Keratinocyte (primary cell): ENCODE results near the gene FBRS. TPM values are rescaled to one million over a fixed set of nuclear protein-coding genes. Genes with fewer than 3 reads are reported as not detected.
A peak's percentile ranks its signal among the peaks of the same experiment; 100 is the strongest.

Experiments used
- DNase-seq: peaks from one replicate; pipeline ENCODE4 v3.0.0-alpha.2; 2011; ENCODE audit warnings: low read depth, missing footprints, low spot score
- FAIRE-seq: peaks from 2 replicates; lab custom pipeline; 2011; peaks lifted over from hg19 to GRCh38; lab: Jason Lieb, UNC
- H2AFZ ChIP-seq: 2 replicates; pipeline ENCODE4 v1.6.0; 2012; ENCODE audit warnings: low read length, control low read depth, inconsistent platforms; ENCODE audit not compliant: control insufficient read depth
- H3K27ac ChIP-seq: 2 replicates; pipeline ENCODE4 v1.5.1; 2011; ENCODE audit warnings: low read length; ENCODE audit not compliant: control insufficient read depth, insufficient read depth
- H3K27me3 ChIP-seq: 3 replicates; pipeline ENCODE4 v1.6.0; 2011; ENCODE audit warnings: low read length; ENCODE audit not compliant: control insufficient read depth, insufficient read depth; ENCODE audit errors: extremely low read depth
- H3K36me3 ChIP-seq, 2 experiments: 2 replicates in 1 of 2; 3 replicates in 1 of 2; pipeline ENCODE4 v1.5.1; 2011; ENCODE audit warnings: low read length in 2 of 2, mild to moderate bottlenecking in 1 of 2; ENCODE audit not compliant: control insufficient read depth in 2 of 2, insufficient read depth in 2 of 2; ENCODE audit errors: extremely low read depth in 1 of 2
- H3K4me1 ChIP-seq: 3 replicates; pipeline ENCODE4 v1.5.1; 2011; ENCODE audit warnings: low read length; ENCODE audit not compliant: control insufficient read depth, insufficient read depth; ENCODE audit errors: extremely low read depth
- H3K4me2 ChIP-seq: 3 replicates; pipeline ENCODE4 v1.6.0; 2011; ENCODE audit warnings: low read depth, low read length; ENCODE audit not compliant: control insufficient read depth, insufficient read depth; ENCODE audit errors: extremely low read depth
- H3K4me3 ChIP-seq, 3 experiments: fragments of 200-600 bp in 1 of 3; sonication (generic) in 1 of 3; 2 replicates in 2 of 3; 3 replicates in 1 of 3; pipeline ENCODE4 v1.5.1; 2011 to 2016; ENCODE audit warnings: low read length in 3 of 3, mild to moderate bottlenecking in 3 of 3, control low read depth in 2 of 3, inconsistent platforms in 1 of 3, low read depth in 1 of 3, mixed read lengths in 1 of 3, mixed run types in 1 of 3, moderate library complexity in 1 of 3; ENCODE audit not compliant: control insufficient read depth in 2 of 3, insufficient read depth in 2 of 3; ENCODE audit errors: extremely low read depth in 1 of 3
- H3K79me2 ChIP-seq: 2 replicates; pipeline ENCODE4 v1.6.0; 2012; ENCODE audit warnings: low read length; ENCODE audit not compliant: control insufficient read depth, insufficient read depth
- H3K9ac ChIP-seq: 3 replicates; pipeline ENCODE4 v1.6.0; 2011; ENCODE audit warnings: low read length; ENCODE audit not compliant: control insufficient read depth, insufficient read depth; ENCODE audit errors: extremely low read depth
- H3K9me1 ChIP-seq: 3 replicates; pipeline ENCODE4 v1.6.0; 2011; ENCODE audit warnings: low read length; ENCODE audit not compliant: control insufficient read depth, insufficient read depth; ENCODE audit errors: extremely low read depth
- H3K9me3 ChIP-seq: 2 replicates; pipeline ENCODE4 v1.5.1; 2012; ENCODE audit warnings: low read depth, low read length; ENCODE audit not compliant: control insufficient read depth
- H4K20me1 ChIP-seq: 3 replicates; pipeline ENCODE4 v1.6.0; 2011; ENCODE audit warnings: low read length; ENCODE audit not compliant: control insufficient read depth, insufficient read depth; ENCODE audit errors: extremely low read depth
- EZH2 ChIP-seq: IDR thresholded peaks from one replicate; pipeline ENCODE4 v1.6.1; 2012; ENCODE audit warnings: inconsistent platforms, mild to moderate bottlenecking, low read length, moderate library complexity
- dilution Hi-C: fragments of 300-500 bp; cut with MboI; formaldehyde crosslinking; loops from one replicate; pipeline ENCODE4 v1.7.0; 2020; ENCODE audit warnings: low sequenced_read_pairs; ENCODE audit not compliant: extremely low pct_ligation_motif_present
- polyA plus RNA-seq, 5 experiments: library from polyadenylated mRNA; depleted of rRNA in 3 of 5; stranded (reverse) in 3 of 5; stranded (forward) in 1 of 5; unstranded in 1 of 5; fragments of >200 nt; gene quantifications; 1 replicate in 1 of 5; 2 replicates in 3 of 5; 3 replicates in 1 of 5; pipeline versions ENCODE4 v1.2.1 to v1.2.3, GENCODE V29; 2011 to 2012; ENCODE audit warnings: missing spikeins in 2 of 5, low read depth in 1 of 5, low replicate concordance in 1 of 5
- TF ChIP-seq, protein P1 (sequence below), 3 experiments: IDR thresholded peaks in 1 of 3; conservative IDR thresholded peaks in 1 of 3; optimal IDR thresholded peaks in 1 of 3; 2 replicates in 2 of 3; 3 replicates in 1 of 3; pipeline versions ENCODE3 to v1.5.1; 2011; ENCODE audit warnings: low read length in 3 of 3, mild to moderate bottlenecking in 3 of 3, moderate library complexity in 2 of 3, control low read depth in 1 of 3, inconsistent platforms in 1 of 3; ENCODE audit not compliant: insufficient read depth in 2 of 3; ENCODE audit errors: extremely low read depth in 1 of 3

FBRS gene
- polyA plus RNA-seq, 1 donor (not counting 4 experiments of a cell fraction or from before 2014, with no cell fraction given): 5.1 TPM

DNA sequence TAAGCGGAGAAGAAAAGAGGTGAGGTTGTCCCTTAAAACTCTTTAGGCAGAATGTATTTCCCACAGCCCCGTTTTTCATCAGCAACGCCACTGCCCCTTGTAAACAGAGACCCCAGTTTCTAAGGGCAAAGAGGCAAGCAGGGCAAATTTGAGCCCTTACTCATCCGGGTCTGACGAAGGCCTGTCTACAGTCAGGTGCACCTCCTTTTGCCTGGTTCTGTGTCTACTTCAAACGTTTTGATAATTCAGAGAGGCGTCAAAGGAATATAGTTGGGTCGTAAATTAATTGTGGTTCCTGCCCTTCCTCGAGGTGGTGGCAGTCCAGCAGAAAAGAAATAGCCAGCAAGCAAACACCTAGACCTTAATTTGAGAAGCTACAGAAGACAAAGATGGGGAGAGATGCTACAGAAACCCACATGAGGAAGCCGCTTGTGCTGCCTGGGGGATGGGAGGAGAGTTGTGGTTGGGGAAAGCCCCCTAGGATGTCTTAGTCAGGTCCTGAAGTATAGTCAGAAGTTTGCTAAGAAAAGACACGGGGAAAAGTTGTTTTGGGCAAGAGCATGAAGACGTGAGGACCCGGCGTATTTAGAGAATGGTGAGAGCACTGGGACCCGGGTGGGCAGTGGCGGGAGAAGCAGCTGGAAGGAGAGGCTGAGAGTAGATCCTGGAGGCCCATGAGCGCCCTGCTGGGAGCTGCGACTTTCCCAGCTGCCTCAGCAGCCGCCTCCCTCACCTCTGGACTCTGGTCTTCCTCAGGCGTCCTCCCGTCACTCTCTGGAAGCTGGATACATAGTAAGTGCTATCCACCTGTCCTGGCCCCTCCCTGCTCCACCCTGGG lies 2.4 kb downstream of the FBRS start:
- DNase-seq: no peak

DNA sequence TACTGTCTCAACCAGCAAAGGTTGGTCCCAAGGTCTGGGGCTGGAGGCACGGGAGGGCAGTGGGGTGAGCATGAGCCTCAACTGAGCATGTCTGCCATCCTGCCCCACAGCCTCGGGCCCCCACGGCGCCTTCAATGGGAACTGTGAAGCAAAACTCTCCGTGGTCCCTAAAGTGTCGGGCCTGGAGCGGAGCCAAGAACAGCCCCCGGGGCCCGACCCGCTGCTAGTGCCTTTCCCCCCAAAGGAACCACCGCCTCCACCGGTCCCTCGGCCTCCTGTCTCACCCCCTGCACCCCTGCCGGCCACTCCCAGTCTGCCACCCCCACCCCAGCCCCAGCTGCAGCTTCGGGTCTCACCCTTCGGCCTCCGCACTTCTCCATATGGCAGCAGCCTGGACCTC lies 4.2 kb downstream of the FBRS start:
- no peak overlapping the region for H3K9ac ChIP-seq
- TF ChIP-seq, protein P1, sequence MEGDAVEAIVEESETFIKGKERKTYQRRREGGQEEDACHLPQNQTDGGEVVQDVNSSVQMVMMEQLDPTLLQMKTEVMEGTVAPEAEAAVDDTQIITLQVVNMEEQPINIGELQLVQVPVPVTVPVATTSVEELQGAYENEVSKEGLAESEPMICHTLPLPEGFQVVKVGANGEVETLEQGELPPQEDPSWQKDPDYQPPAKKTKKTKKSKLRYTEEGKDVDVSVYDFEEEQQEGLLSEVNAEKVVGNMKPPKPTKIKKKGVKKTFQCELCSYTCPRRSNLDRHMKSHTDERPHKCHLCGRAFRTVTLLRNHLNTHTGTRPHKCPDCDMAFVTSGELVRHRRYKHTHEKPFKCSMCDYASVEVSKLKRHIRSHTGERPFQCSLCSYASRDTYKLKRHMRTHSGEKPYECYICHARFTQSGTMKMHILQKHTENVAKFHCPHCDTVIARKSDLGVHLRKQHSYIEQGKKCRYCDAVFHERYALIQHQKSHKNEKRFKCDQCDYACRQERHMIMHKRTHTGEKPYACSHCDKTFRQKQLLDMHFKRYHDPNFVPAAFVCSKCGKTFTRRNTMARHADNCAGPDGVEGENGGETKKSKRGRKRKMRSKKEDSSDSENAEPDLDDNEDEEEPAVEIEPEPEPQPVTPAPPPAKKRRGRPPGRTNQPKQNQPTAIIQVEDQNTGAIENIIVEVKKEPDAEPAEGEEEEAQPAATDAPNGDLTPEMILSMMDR (optimal IDR thresholded peaks at IDR 0.05 in 1 of 3, IDR thresholded peaks at IDR 0.05 in 1 of 3, conservative IDR thresholded peaks at IDR 0.05 in 1 of 3; ENCODE audit: extremely low read depth in 1 of 3, insufficient read depth in 2 of 3, low read length in 3 of 3): no peak
- no peak for TF ChIP-seq EZH2
- FAIRE-seq (no peak), DNase-seq (no peak)
- H3K36me3 ChIP-seq: peaks cover 46 to 48% of the 10 kb centered on the region in 2 experiments
- H2AFZ ChIP-seq: no peak overlapping the region
- H3K9me1 ChIP-seq: no peaks in the 10 kb centered on the region
- H3K9me3 ChIP-seq: no peaks in the 10 kb centered on the region
- H3K79me2 ChIP-seq: peaks cover 50% of the 10 kb centered on the region
- peaks cover 15% of the 10 kb centered on the region for H3K4me1 ChIP-seq
- H3K4me2 ChIP-seq: no peak overlapping the region
- no peaks in the 10 kb centered on the region for H3K27me3 ChIP-seq
- dilution Hi-C loops: no loop called here
- H4K20me1 ChIP-seq: no peaks in the 10 kb centered on the region
- no peak overlapping the region for H3K27ac ChIP-seq
- H3K4me3 ChIP-seq: no peak overlapping the region

More for the DNA sequence above, 2.4 kb downstream of the FBRS start:
- Histone ChIP-seq H3K79me2 (peaks cover 50% of the 10 kb centered on the region), H3K27ac (peak overlapping the region; percentile 100), H3K4me3 (peak overlapping the region; percentile 87 to 97 (median 90)), H3K4me1 (peaks cover 24% of the 10 kb centered on the region), H3K27me3 (no peaks in the 10 kb centered on the region), H3K9ac (peak overlapping the region; percentile 99), H4K20me1 (no peaks in the 10 kb centered on the region), H3K36me3 (peaks cover 40 to 41% of the 10 kb centered on the region in 2 experiments), H3K4me2 (peak overlapping the region; percentile 91), H2AFZ (no peak overlapping the region), H3K9me3 (no peaks in the 10 kb centered on the region), H3K9me1 (no peaks in the 10 kb centered on the region)
- dilution Hi-C loops: no loop called here
- no peak for TF ChIP-seq EZH2
- TF ChIP-seq, protein P1 (optimal IDR thresholded peaks at IDR 0.05 in 1 of 3, IDR thresholded peaks at IDR 0.05 in 1 of 3, conservative IDR thresholded peaks at IDR 0.05 in 1 of 3; ENCODE audit: extremely low read depth in 1 of 3, insufficient read depth in 2 of 3, low read length in 3 of 3): no peak
- no peak for FAIRE-seq
